Activated CD4-positive, alpha-beta T cell treated with anti-CD3 and anti-CD28 coated beads, Interleukin-2, amount 10 ng/mL, durations not matched to agents 24 days and 14 days (primary cell): Measurements from ENCODE around the gene MED16. TPM values are rescaled to one million over a fixed set of nuclear protein-coding genes. Genes with fewer than 3 reads are reported as not detected.
"Not testable (repeated sequence)": the region's sequence is repeated elsewhere in the genome, so short reads cannot be mapped to it uniquely, and the experiment has no call there.

Experiments
- DNase-seq: peaks from one replicate; pipeline ENCODE4 v3.0.0; 2022
- H3K27ac Mint-ChIP-seq: one replicate; pipeline ENCODE4 v1.8.0; 2022; ENCODE audit warnings: mild to moderate bottlenecking, mixed read lengths
- H3K27me3 Mint-ChIP-seq: one replicate; pipeline ENCODE4 v1.8.0; 2022; ENCODE audit warnings: mixed read lengths
- H3K36me3 Mint-ChIP-seq: one replicate; pipeline ENCODE4 v1.8.0; 2022; ENCODE audit warnings: low read depth, mild to moderate bottlenecking, mixed read lengths
- H3K4me1 Mint-ChIP-seq: one replicate; pipeline ENCODE4 v1.8.0; 2021; ENCODE audit warnings: mixed read lengths
- H3K4me3 Mint-ChIP-seq: one replicate; pipeline ENCODE4 v1.8.0; 2022; ENCODE audit warnings: mild to moderate bottlenecking, moderate library complexity, mixed read lengths
- H3K9me3 Mint-ChIP-seq: one replicate; pipeline ENCODE4 v1.8.0; 2021; ENCODE audit warnings: mixed read lengths
- intact Hi-C: fragments of 100-400 bp; cut with micrococcal nuclease; formaldehyde crosslinking; loops from one replicate; pipeline ENCODE4 v1.15.1; 2023
- total RNA-seq: library from RNA; stranded (reverse); gene quantifications from 2 replicates; pipeline ENCODE4 v1.2.3, GENCODE V29; 2022

The MED16 gene
- total RNA-seq, 1 donor from 2014 or later: 58.1 TPM

GRCh38 chr19:896434-896833 is 3.4 kb upstream of the MED16 start:
- H3K9me3 Mint-ChIP-seq: no peaks in the 10 kb centered on the region
- no peak overlapping the region for H3K4me3 Mint-ChIP-seq
- no peak for DNase-seq
- intact Hi-C loops: no loop called here
- no peaks in the 10 kb centered on the region for H3K27me3 Mint-ChIP-seq
- H3K27ac Mint-ChIP-seq: no peak overlapping the region
- H3K36me3 Mint-ChIP-seq: peaks cover 24% of the 10 kb centered on the region
- H3K4me1 Mint-ChIP-seq: peaks cover 15% of the 10 kb centered on the region

- H3K27me3 Mint-ChIP-seq: no peaks in the 10 kb centered on the region
- peak overlapping the region; percentile 87 for H3K27ac Mint-ChIP-seq
- peak overlapping the region; percentile 90 for H3K4me3 Mint-ChIP-seq
- no peaks in the 10 kb centered on the region for H3K9me3 Mint-ChIP-seq
- intact Hi-C loops: no loop called here
- peaks cover 18% of the 10 kb centered on the region for H3K36me3 Mint-ChIP-seq
- peaks cover 17% of the 10 kb centered on the region for H3K4me1 Mint-ChIP-seq
- DNase-seq: peak; percentile 73
Measured at GRCh38 chr19:892243-892893, 619 bp downstream of the MED16 start.

GRCh38 chr19:891421-892200 is 1.4 kb downstream of the MED16 start:
- H3K4me3 Mint-ChIP-seq: peak overlapping the region; percentile 90
- H3K4me1 Mint-ChIP-seq: peaks cover 17% of the 10 kb centered on the region
- H3K27me3 Mint-ChIP-seq, DNase-seq, intact Hi-C loops, H3K9me3 Mint-ChIP-seq: not testable (repeated sequence)
- H3K36me3 Mint-ChIP-seq: peaks cover 16% of the 10 kb centered on the region
- peak overlapping the region; percentile 87 for H3K27ac Mint-ChIP-seq

GRCh38 chr19:890831-891230 is 2.2 kb downstream of the MED16 start:
- Mint-ChIP-seq H3K9me3 (no peaks in the 10 kb centered on the region), H3K36me3 (peaks cover 14% of the 10 kb centered on the region), H3K27me3 (no peaks in the 10 kb centered on the region), H3K4me1 (peaks cover 17% of the 10 kb centered on the region), H3K4me3 (peak overlapping the region; percentile 69), H3K27ac (peak overlapping the region; percentile 41)
- intact Hi-C loops: no loop called here
- no peak for DNase-seq

GRCh38 chr19:889662-890295 is 3.2 kb downstream of the MED16 start:
- no peak for DNase-seq
- H3K4me1 Mint-ChIP-seq: peaks cover 16% of the 10 kb centered on the region
- intact Hi-C loops: no loop called here
- no peaks in the 10 kb centered on the region for H3K27me3 Mint-ChIP-seq
- no peak overlapping the region for H3K4me3 Mint-ChIP-seq
- no peak overlapping the region for H3K27ac Mint-ChIP-seq
- H3K36me3 Mint-ChIP-seq: peaks cover 17% of the 10 kb centered on the region
- H3K9me3 Mint-ChIP-seq: no peaks in the 10 kb centered on the region

- H3K27me3 Mint-ChIP-seq: no peaks in the 10 kb centered on the region
- H3K4me3 Mint-ChIP-seq: no peak overlapping the region
- peak overlapping the region; percentile 15 for H3K27ac Mint-ChIP-seq
- peaks cover 23% of the 10 kb centered on the region for H3K36me3 Mint-ChIP-seq
- intact Hi-C loops: no loop called here
- H3K4me1 Mint-ChIP-seq: peaks cover 15% of the 10 kb centered on the region
- H3K9me3 Mint-ChIP-seq: no peaks in the 10 kb centered on the region
- peak; percentile 73 for DNase-seq
Measured at GRCh38 chr19:888581-889385, 4.2 kb downstream of the MED16 start.

- intact Hi-C loops: no loop called here
- no peak for DNase-seq
- Mint-ChIP-seq H3K27ac (no peak overlapping the region), H3K36me3 (peaks cover 24% of the 10 kb centered on the region), H3K27me3 (no peaks in the 10 kb centered on the region), H3K9me3 (no peaks in the 10 kb centered on the region), H3K4me3 (no peak overlapping the region), H3K4me1 (peaks cover 7% of the 10 kb centered on the region)
Measured at GRCh38 chr19:887599-887998, 5.4 kb downstream of the MED16 start.

GRCh38 chr19:887072-887471 is 5.9 kb downstream of the MED16 start:
- Mint-ChIP-seq H3K27ac (no peak overlapping the region), H3K27me3 (no peaks in the 10 kb centered on the region), H3K9me3 (no peaks in the 10 kb centered on the region), H3K36me3 (peaks cover 24% of the 10 kb centered on the region), H3K4me3 (no peak overlapping the region), H3K4me1 (peaks cover 5% of the 10 kb centered on the region)
- intact Hi-C loops: no loop called here
- no peak for DNase-seq

- H3K9me3 Mint-ChIP-seq: no peaks in the 10 kb centered on the region
- H3K36me3 Mint-ChIP-seq: peaks cover 33% of the 10 kb centered on the region
- H3K4me3 Mint-ChIP-seq: no peak overlapping the region
- no peaks in the 10 kb centered on the region for H3K4me1 Mint-ChIP-seq
- intact Hi-C loops: no loop called here
- H3K27me3 Mint-ChIP-seq: no peaks in the 10 kb centered on the region
- H3K27ac Mint-ChIP-seq: no peak overlapping the region
- DNase-seq: no peak
Measured at GRCh38 chr19:885536-886224, 7.3 kb downstream of the MED16 start.

- H3K27ac Mint-ChIP-seq: no peak overlapping the region
- no peaks in the 10 kb centered on the region for H3K4me1 Mint-ChIP-seq
- peaks cover 29% of the 10 kb centered on the region for H3K36me3 Mint-ChIP-seq
- intact Hi-C loops: no loop called here
- H3K4me3 Mint-ChIP-seq: no peak overlapping the region
- no peaks in the 10 kb centered on the region for H3K9me3 Mint-ChIP-seq
- no peaks in the 10 kb centered on the region for H3K27me3 Mint-ChIP-seq
- DNase-seq: no peak
Measured at GRCh38 chr19:884420-885211, 8.4 kb downstream of the MED16 start.

GRCh38 chr19:883661-884211 is 9.3 kb downstream of the MED16 start:
- intact Hi-C loops: no loop called here
- DNase-seq: no peak
- H3K9me3 Mint-ChIP-seq: no peaks in the 10 kb centered on the region
- H3K27me3 Mint-ChIP-seq: no peaks in the 10 kb centered on the region
- no peaks in the 10 kb centered on the region for H3K4me1 Mint-ChIP-seq
- H3K36me3 Mint-ChIP-seq: peaks cover 28% of the 10 kb centered on the region
- H3K4me3 Mint-ChIP-seq: no peak overlapping the region
- no peak overlapping the region for H3K27ac Mint-ChIP-seq

GRCh38 chr19:882871-883497 is 10.0 kb downstream of the MED16 start:
- Mint-ChIP-seq H3K4me3 (no peak overlapping the region), H3K36me3 (peaks cover 28% of the 10 kb centered on the region), H3K9me3 (no peaks in the 10 kb centered on the region), H3K27ac (no peak overlapping the region), H3K27me3 (no peaks in the 10 kb centered on the region), H3K4me1 (no peaks in the 10 kb centered on the region)
- no peak for DNase-seq
- intact Hi-C loops: no loop called here
